OCI-M1 (cell line): Measurements from ENCODE around the gene MED12L.

Experiments
- DNase-seq: peaks from one replicate; lab custom pipeline; 2025; lab: John Stamatoyannopoulos, UW

Gene MED12L

GRCh38 chr3:151410891-151411559, 325.6 kb downstream of the MED12L start:
- DNase-seq = no peak

DNA sequence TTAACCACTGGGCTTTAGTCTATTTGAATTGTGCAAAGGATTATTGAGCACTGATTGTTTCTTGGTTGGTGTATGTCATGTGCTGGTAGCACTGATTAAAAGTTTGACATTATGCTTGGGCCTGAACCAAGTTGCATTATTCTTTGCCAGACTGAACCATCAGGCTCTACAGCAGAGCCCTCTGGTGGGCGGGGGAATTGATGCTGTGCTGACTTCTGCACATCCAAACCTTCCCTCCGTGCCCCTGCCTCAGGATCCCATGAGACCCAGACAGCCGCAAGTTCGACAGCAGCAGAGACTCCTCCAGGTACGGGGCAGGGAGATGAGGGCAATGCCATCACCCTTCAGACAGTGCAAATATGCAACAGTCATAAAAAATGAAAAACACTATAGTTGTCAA, 327.5 kb downstream of the MED12L start:
- DNase-seq = no peak

GRCh38 chr3:151415289-151415688, 329.8 kb downstream of the MED12L start:
- no peak for DNase-seq

DNA sequence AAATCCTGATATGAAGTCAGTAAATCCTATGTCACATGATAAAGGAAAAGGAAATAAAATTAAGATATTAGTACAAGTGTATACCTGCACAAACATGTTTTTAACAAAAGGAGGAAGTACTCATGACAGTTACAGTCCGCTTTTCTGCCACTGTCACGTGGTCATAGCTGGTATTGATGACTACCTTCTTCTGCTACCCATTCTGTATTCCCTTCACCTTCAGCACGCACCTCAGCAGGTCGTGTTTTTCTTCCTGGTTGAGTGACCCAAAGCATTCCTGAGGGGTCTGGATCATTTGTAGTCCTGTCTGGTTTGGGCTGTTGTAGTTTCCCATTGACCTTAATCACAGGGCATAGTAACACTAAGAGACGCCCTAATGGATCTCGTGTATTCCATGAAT, 334.3 kb downstream of the MED12L start:
- no peak for DNase-seq

DNA sequence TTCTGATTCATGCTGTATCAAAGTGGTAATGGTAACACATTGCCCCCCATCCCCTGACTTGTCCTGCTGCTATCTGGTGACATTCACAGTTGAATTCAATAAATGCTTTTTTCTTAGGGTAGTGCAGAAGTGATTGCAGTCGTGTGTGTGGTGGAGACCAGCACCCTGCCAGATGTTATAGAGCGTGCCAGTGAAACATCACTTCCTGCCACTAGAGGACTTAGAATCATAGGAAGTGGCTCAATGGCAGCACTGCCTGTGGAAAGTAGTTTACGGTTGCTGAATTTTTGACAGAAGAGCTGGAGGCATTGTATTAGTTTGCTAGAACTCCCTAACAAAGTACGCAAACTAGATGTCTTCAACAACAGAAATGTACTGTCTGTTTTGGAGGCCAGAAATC, 336.5 kb downstream of the MED12L start:
- peak; percentile 4 for DNase-seq

GRCh38 chr3:151423091-151423490, 337.6 kb downstream of the MED12L start:
- DNase-seq = no peak

- peak; percentile 17 for DNase-seq
Observed at GRCh38 chr3:151425627-151426340, 340.3 kb downstream of the MED12L start.

DNA sequence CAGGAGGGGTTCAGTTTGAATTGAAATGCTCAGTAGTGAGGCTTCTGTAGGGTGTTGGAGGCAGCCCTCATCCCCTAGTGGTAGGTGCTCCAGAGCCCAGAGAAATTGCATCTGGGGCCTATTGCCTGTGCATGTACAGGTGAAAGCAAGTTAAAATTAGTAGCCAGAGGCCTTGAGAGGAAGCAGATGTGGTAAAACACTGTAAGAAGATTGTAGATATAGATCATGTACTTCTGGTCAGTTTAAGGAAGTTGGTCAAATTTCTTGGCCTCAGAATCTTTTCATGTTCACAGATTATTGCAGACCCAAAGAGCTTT, 340.8 kb downstream of the MED12L start:
- DNase-seq = peak; percentile 39

GRCh38 chr3:151428386-151428785, 342.9 kb downstream of the MED12L start:
- no peak for DNase-seq

GRCh38 chr3:151430821-151431484, 345.5 kb downstream of the MED12L start:
- no peak for DNase-seq

- peak; percentile 84 for DNase-seq
Observed at GRCh38 chr3:151431940-151432339, 346.5 kb downstream of the MED12L start.

GRCh38 chr3:151432616-151433372, 347.3 kb downstream of the MED12L start:
- no peak for DNase-seq

GRCh38 chr3:151434151-151434890, 348.9 kb downstream of the MED12L start:
- DNase-seq = no peak

DNA sequence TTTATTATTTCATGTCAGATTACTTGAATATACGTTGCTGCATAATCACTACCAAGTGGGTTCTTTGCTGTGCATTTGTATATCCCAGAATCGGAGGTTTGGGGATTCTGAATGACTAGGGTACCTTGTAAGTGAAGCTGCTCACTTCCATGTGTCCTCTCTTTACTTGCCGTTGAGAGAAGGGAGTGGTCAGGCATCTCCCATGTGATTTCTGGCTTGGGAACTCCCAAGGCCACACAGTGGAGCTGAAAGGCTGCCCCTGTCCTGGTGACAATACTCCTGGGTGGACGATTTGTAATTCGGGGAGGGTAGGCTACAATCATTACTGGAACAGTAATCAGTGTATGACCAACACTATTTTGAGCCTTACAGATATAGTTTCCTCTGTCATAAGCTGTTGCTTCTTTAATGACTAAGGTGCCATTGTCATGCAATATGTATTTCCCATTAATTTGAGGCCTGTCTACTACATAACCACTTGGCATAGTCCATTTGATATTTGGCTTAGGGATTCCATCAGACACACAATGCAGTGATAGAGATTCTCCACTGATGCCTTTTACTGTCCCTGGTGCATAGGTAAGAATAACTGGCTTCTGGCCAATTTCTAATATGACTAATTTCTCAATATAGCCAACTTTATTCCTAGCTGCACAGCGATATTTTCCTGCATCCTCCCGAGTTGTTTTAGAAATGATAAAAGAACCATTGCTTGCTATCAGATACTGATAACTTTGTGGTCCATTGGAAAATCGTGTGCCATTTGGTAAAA, 351.4 kb downstream of the MED12L start:
- DNase-seq = no peak

DNA sequence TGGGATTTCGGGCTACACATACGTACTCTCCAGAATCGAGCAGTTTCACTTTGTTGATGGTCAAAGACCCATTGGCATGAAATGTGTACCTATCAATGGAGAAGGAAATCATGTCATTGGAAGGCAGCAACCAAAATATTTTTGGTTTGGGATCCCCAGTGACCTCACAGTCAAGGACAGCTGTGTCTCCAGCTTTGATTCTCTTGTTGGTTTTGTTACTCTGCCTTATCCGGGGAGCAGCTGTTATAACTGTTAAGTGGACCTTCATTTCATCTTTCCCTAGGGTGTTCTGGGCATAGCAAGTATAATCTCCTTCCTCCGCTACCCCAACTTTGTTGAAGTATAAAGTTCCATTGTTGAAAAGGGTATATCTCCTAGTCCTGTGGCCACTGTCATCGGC, 352.4 kb downstream of the MED12L start:
- no peak for DNase-seq

DNA sequence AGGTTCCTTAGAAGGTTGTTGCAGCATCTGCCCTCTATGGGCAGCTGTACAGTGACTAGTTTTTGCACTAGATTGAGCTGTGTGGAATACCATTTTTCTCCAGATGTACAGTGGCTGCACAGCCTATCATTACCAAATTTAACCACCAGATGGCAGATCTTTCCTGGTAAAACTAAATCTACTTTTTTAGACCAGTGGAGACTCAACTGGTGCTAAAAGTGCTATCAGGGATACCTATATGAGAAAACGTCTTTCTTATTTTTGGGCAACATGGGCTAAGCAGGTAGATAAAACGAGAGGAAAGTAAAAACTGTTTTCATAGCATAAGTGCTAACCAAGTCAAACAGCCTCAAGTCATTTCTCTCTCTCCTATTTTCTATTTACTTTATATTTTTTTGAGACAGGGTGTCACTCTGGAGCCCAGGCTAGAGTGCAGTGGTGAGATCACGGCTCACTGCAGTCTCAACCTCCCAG, 354.2 kb downstream of the MED12L start:
- DNase-seq = peak; percentile 83

DNA sequence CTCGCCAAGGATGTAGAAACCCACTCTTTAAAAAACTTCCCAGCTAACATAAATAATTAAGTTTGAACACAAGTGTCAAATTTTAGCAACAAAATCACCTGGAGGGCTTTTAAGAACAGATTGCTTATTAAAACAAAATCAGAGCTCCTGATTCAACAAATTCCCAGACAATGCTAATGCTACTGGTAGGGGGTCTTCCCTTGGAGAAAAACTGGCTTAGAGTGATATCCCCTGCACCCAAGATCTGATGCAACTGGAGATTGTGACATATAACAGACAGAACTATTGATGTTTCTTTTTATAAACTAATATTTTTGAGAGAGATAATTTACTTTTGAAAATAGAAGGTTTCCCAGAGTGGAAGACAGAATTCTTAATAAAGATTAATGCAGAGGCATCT, 355.5 kb downstream of the MED12L start:
- no peak for DNase-seq

- DNase-seq = peak; percentile 2
Observed at GRCh38 chr3:151443583-151443982, 358.1 kb downstream of the MED12L start.

DNA sequence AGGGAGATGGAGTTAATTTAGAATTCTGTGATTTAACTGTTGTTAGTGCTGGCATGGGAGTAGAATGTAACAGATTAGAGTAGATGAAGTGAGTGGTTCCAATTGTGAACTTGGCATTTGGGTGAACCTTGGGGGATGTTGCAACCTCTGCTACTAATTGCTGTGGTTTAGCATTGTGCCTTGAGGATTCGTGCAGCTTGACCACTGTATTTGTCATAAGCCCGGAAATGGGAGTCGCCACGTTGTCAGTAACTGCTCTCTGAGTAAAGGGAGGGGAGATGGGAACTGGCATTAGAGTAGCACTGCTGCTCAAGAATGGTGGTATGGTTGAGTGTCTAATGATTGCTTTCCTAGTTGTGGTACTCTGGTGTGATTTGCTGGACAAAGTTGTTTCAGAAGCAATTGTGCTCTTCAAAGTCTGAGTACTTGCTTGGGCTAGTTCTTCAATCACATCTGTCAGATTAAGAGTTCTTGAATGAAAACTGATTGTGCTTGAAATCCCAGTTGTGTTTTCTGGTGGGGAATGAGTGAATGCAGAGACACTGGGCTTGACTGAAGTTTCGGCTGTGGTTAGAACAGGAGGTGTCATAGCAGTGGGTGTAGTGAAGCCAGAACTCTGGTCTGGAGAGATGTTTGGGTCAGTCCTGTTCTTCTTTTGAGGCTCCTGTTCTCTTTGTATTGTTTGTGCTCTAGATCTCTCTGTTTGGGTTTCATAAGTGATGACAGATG, 360.0 kb downstream of the MED12L start:
- peak; percentile 50 for DNase-seq

GRCh38 chr3:151446002-151446340, 360.5 kb downstream of the MED12L start:
- DNase-seq = no peak
